Measurements from ENCODE around the gene VWA5B2. TPM values are rescaled to one million over a fixed set of nuclear protein-coding genes. Genes with fewer than 3 reads are reported as not detected.

Gene VWA5B2
- total RNA-seq, 1 experiment from 2014 or later = 2.7 TPM

GRCh38 chr3:184260724-184261269 is 31.4 kb downstream of the VWA5B2 start:
- no peak for TF ChIP-seq CTCF (conservative IDR thresholded peaks at IDR 0.05)

More at GRCh38 chr3:184260724-184261269, 31.4 kb downstream of the VWA5B2 start:
- DNase-seq = no peak
- no peak overlapping the region for H3K4ac ChIP-seq (ENCODE audit: low read depth, low read length)
- H3K18ac ChIP-seq (ENCODE audit: insufficient read length, low read depth, low read length) = no peak overlapping the region
- no peak overlapping the region for H2AK5ac ChIP-seq (ENCODE audit: insufficient read length, low read length)
- no peaks in the 10 kb centered on the region for H3K4me1 ChIP-seq (ENCODE audit: insufficient read depth, low read length)
- no peaks in the 10 kb centered on the region for H3K79me2 ChIP-seq (ENCODE audit: insufficient read depth, low read length)
- H3K27ac ChIP-seq (ENCODE audit: insufficient read length, low read depth, low read length) = no peak overlapping the region
- H3K9me3 ChIP-seq (ENCODE audit: control insufficient read depth, low read depth, low read length) = no peaks in the 10 kb centered on the region
- Mint-ChIP-seq H3K4me3 (peak overlapping the region; percentile 81 to 86), H3K9me3 (no peaks in the 10 kb centered on the region), H3K36me3 (ENCODE audit: insufficient read depth in 1 of 3, low read depth in 3 of 3) (peaks cover 0 to 8% (median 2%) of the 10 kb centered on the region in 3 experiments; a peak in 3 of 7 replicates), H3K27me3 (ENCODE audit: low read depth) (peaks cover 73% of the 10 kb centered on the region), H3K27ac (peak overlapping the region in 1 of 3 experiments; percentile 12; a peak in 1 of 7 replicates), H3K4me1 (peaks cover 18 to 19% of the 10 kb centered on the region in 2 experiments)
- no peak overlapping the region for H4K8ac ChIP-seq (replicated peaks; ENCODE audit: insufficient read length, low read depth, low read length)
- no peak overlapping the region for H2BK12ac ChIP-seq (ENCODE audit: insufficient read length, low read depth, low read length)
- no peaks in the 10 kb centered on the region for H4K20me1 ChIP-seq (ENCODE audit: control insufficient read depth, insufficient read depth, insufficient read length)
- H2BK15ac ChIP-seq (ENCODE audit: low read depth, low read length) = no peak overlapping the region
- H3K27me3 ChIP-seq (ENCODE audit: insufficient read depth, low read length) = peaks cover 14% of the 10 kb centered on the region; the same call in 1 of the 2 replicates
- H2BK120ac ChIP-seq (ENCODE audit: low read depth, low read length, poor library complexity, severe bottlenecking) = no peak overlapping the region
- no CpG with 5 or more reads among the region's 49 CpGs for WGBS (ENCODE audit: extremely low coverage, insufficient read length, low lambda C conversion rate)
- peak overlapping the region; percentile 85 for H3K4me2 ChIP-seq (ENCODE audit: insufficient read depth, insufficient read length, low read length)
- H3K79me1 ChIP-seq (ENCODE audit: insufficient read depth, low read depth, low read length, poor library complexity, severe bottlenecking) = no peaks in the 10 kb centered on the region
- H3K23me2 ChIP-seq (ENCODE audit: insufficient read length, low read depth, low read length, poor library complexity, severe bottlenecking) = peaks cover 21% of the 10 kb centered on the region
- no peak overlapping the region for H3K14ac ChIP-seq (ENCODE audit: insufficient read depth, low read length)
- H3K23ac ChIP-seq (ENCODE audit: insufficient read length, low read depth, low read length) = no peak overlapping the region
- no peak overlapping the region for H2BK5ac ChIP-seq (ENCODE audit: insufficient read length, low read length)
- H3K56ac ChIP-seq (ENCODE audit: insufficient read length, low read depth, low read length) = no peak overlapping the region
- H4K91ac ChIP-seq (ENCODE audit: insufficient read length, low read depth, low read length) = no peak overlapping the region
- no peak overlapping the region for H2BK20ac ChIP-seq (ENCODE audit: low read depth, low read length, poor library complexity, severe bottlenecking)
- H3T11ph ChIP-seq (ENCODE audit: low read length) = no peak overlapping the region
- H2AFZ ChIP-seq (ENCODE audit: low read length) = no peak overlapping the region
- H4K5ac ChIP-seq (ENCODE audit: insufficient read length, low read depth, low read length) = no peak overlapping the region
- H3K9ac ChIP-seq (ENCODE audit: extremely low read depth, insufficient read length, low read length) = no peak overlapping the region
